Measurements from ENCODE around the gene ABT1.
A peak's percentile ranks its signal among the peaks of the same experiment; 100 is the strongest.

The ABT1 gene

GRCh38 chr6:26607434-26608230, 10.9 kb downstream of the ABT1 start:
- peak overlapping the region; percentile 43 for H3K4me3 ChIP-seq (ENCODE audit: low read length)
- DNase-seq (ENCODE audit: low read depth) = peak; percentile 64
- TF ChIP-seq CTCF (conservative IDR thresholded peaks at IDR 0.05; ENCODE audit: low read length) = peak; percentile 92

- no peak for DNase-seq (ENCODE audit: low read depth)
- H3K4me3 ChIP-seq (ENCODE audit: low read length) = no peak overlapping the region
- TF ChIP-seq CTCF (conservative IDR thresholded peaks at IDR 0.05; ENCODE audit: low read length) = no peak
Measured at GRCh38 chr6:26609463-26609862, 12.7 kb downstream of the ABT1 start.

GRCh38 chr6:26611599-26611998, 14.8 kb downstream of the ABT1 start:
- TF ChIP-seq CTCF (conservative IDR thresholded peaks at IDR 0.05; ENCODE audit: low read length) = no peak
- H3K4me3 ChIP-seq (ENCODE audit: low read length) = no peak overlapping the region
- no peak for DNase-seq (ENCODE audit: low read depth)

GRCh38 chr6:26613201-26613600, 16.4 kb downstream of the ABT1 start:
- no peak for DNase-seq (ENCODE audit: low read depth)
- no peak for TF ChIP-seq CTCF (conservative IDR thresholded peaks at IDR 0.05; ENCODE audit: low read length)
- no peak overlapping the region for H3K4me3 ChIP-seq (ENCODE audit: low read length)

GRCh38 chr6:26613689-26614683, 17.2 kb downstream of the ABT1 start:
- no peak for DNase-seq (ENCODE audit: low read depth)
- no peak overlapping the region for H3K4me3 ChIP-seq (ENCODE audit: low read length)
- TF ChIP-seq CTCF (conservative IDR thresholded peaks at IDR 0.05; ENCODE audit: low read length) = no peak

- H3K4me3 ChIP-seq (ENCODE audit: low read length) = no peak overlapping the region
- no peak for DNase-seq (ENCODE audit: low read depth)
- TF ChIP-seq CTCF (conservative IDR thresholded peaks at IDR 0.05; ENCODE audit: low read length) = no peak
Measured at GRCh38 chr6:26623339-26623859, 26.6 kb downstream of the ABT1 start.
